Activated CD4-positive, alpha-beta T cell treated with anti-CD3 and anti-CD28 coated beads, Interleukin-10, Interleukin-2, amounts not matched to agents 100 ng/mL and 50 ng/mL, durations not matched to agents 16 hours and 8 hours (primary cell): ENCODE results near the gene ABCD1.
A peak's percentile ranks its signal among the peaks of the same experiment; 100 is the strongest.
"Not testable (repeated sequence)": the region's sequence is repeated elsewhere in the genome, so short reads cannot be mapped to it uniquely, and the experiment has no call there.

Experiments
- DNase-seq: peaks from one replicate; pipeline ENCODE4 v3.0.0-alpha.2; 2020

The ABCD1 gene

DNA sequence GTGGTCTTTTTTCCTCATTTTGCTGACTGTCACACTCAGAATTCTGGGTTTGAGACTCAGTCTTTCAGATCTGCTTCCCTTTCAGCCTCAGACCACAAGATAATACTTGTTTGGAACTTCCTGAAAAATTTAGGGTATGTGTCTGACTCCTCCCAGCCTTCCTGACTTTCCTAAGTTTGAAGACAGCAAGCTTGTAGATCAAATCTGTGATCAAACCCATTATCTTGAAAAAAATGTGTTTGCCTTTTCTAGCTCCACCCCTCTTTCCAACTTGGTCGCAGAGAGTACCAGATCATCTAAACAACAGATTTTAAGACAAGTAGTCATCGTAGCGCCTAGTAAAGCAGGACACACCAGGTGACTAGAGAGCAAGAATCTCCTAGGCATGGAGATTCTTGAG is 10.4 kb upstream of the ABCD1 start:
- no peak for DNase-seq

DNA sequence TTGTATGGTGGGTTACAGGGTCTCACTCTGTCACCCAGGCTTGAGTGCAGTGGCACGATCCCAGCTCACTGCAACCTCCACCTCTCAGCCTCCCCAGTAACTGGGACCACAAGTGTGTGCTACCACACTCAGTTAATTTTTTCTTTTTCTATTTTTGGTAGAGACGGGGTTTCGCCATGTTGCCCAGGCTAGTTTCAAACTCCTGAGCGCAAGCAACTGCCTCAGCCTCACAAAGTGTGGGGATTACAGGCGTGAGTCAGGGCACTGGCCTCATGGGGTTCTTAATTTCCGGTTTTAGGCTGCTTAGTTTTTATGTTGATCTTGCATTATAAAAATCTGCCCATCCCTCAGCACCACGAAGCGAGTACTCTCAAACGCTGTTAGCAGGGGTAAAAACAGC is 7.2 kb upstream of the ABCD1 start:
- DNase-seq, result no peak

DNA sequence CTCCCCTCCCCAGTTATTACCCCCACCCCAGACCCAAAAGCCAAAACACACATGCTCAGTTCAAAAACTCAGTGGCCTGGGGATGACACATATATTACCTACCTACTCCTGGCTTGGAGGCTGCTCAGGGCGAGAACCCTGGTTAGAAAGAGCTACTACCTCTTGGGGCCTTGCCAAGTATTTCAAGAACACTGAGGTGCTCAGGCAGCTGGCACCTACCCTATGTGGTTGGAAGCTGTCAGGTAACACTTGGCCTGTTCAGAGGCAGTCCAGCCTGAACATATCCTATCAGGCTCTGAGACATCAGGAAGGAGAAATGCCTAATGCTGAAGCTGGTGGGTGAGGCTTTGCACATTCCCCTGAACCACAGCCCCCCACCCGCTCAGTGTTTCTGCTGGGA is 5.4 kb upstream of the ABCD1 start:
- no peak for DNase-seq

DNA sequence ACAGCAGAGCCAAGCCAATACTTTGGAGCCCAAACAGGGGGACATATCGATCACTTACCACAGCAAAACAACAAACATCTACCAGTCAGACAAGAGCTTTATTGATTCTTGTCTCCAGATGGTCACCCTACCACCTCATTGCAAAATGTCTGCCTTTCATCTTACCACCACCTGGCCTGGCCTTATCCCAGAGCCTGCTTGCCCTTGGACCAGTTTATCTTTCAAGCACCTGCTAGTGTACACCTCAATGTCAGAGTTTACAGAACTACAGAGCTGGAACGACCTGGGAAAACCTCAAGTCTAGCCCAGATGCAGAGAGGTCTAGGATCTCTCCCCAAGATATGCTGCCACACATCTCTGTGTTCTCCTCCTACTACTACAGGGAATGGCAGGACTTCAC is 5.0 kb upstream of the ABCD1 start:
- DNase-seq, result no peak

DNA sequence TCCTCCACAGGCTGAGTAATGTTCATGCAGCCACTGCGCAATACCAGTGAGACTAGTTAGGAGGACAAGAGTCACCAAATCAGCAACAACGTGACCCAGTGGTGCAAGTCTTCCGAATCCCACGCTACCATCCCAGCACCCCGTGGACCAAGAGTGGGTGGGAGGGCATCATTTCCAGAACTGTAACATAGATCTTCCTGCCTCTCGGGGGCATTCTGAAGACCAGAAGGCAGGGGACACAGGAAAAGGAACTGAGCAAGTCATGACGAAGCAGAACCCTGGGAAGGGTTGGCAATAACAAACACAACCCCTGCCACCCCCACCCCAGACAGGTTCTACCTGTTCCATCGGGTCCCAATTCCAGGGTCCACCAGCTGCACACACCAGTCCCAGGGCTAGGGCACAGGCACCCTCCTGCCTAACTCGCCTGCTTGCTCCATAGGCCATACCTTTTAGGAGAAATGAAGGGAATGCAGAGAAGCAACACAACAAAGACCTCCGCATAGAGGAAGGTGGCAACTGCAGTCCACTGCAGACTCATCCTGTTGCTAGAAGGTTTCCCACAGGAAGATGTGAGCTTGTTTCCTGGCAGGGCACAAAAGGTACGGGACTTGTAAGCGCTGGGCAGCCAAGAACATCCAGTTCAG is 1.8 kb upstream of the ABCD1 start:
- DNase-seq, result peak; percentile 12

DNA sequence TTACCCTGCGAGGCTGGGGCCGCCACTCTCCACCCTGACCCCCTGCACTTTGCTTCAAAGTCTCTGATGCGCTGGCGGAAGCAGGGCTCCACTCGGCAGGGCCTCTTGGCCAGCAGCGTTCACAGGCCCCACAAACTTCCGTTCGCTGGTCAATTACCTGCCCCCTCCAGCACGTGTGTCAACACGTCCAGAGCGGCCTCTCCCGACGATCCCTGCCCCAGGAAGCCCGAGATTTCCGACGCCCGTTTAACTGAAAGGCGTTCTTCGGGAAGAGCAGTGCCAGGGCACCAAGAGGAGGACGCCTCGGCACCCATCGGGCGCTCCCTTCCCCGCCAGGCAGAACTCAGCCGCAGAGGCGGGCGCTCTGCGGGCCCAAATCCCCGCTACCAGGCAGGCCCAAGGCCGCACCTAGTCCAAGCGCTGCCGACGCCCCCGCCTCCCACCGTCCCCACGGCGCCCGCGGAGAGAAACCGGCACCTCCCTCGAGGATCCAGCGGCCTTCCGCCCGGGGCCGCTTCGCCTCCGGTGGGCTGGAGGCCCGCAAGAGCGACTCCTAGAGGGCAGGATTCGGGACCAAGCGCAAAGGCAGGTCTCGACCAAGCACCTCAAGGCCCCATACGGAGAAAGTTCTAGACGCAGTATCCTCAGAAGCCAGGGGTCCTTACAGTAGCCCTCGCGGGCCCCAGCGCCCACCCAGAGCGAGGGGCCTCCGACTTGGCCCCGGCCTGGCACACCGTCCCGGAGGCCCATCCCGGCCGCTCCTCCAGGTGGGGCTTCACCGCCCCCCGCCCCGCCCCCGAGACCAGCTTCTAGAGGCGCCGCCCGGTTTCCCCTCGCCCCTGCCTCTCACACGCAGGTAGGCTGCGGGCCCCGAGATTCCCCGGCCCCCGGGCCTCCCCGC is 1.1 kb upstream of the ABCD1 start:
- peak; percentile 56 for DNase-seq

DNA sequence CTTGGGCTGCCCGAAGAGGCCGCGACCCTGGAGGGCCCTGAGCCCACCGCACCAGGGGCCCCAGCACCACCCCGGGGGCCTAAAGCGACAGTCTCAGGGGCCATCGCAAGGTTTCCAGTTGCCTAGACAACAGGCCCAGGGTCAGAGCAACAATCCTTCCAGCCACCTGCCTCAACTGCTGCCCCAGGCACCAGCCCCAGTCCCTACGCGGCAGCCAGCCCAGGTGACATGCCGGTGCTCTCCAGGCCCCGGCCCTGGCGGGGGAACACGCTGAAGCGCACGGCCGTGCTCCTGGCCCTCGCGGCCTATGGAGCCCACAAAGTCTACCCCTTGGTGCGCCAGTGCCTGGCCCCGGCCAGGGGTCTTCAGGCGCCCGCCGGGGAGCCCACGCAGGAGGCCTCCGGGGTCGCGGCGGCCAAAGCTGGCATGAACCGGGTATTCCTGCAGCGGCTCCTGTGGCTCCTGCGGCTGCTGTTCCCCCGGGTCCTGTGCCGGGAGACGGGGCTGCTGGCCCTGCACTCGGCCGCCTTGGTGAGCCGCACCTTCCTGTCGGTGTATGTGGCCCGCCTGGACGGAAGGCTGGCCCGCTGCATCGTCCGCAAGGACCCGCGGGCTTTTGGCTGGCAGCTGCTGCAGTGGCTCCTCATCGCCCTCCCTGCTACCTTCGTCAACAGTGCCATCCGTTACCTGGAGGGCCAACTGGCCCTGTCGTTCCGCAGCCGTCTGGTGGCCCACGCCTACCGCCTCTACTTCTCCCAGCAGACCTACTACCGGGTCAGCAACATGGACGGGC is 579 bp downstream of the ABCD1 start:
- DNase-seq, result no peak

DNA sequence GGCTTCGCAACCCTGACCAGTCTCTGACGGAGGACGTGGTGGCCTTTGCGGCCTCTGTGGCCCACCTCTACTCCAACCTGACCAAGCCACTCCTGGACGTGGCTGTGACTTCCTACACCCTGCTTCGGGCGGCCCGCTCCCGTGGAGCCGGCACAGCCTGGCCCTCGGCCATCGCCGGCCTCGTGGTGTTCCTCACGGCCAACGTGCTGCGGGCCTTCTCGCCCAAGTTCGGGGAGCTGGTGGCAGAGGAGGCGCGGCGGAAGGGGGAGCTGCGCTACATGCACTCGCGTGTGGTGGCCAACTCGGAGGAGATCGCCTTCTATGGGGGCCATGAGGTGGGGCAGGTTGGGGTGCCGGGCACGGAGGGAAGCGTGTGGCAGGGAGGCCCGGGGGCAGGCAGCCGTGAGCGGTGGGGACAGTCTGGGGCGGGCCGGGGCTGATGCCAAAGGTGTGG is 1.2 kb downstream of the ABCD1 start:
- no peak for DNase-seq

DNA sequence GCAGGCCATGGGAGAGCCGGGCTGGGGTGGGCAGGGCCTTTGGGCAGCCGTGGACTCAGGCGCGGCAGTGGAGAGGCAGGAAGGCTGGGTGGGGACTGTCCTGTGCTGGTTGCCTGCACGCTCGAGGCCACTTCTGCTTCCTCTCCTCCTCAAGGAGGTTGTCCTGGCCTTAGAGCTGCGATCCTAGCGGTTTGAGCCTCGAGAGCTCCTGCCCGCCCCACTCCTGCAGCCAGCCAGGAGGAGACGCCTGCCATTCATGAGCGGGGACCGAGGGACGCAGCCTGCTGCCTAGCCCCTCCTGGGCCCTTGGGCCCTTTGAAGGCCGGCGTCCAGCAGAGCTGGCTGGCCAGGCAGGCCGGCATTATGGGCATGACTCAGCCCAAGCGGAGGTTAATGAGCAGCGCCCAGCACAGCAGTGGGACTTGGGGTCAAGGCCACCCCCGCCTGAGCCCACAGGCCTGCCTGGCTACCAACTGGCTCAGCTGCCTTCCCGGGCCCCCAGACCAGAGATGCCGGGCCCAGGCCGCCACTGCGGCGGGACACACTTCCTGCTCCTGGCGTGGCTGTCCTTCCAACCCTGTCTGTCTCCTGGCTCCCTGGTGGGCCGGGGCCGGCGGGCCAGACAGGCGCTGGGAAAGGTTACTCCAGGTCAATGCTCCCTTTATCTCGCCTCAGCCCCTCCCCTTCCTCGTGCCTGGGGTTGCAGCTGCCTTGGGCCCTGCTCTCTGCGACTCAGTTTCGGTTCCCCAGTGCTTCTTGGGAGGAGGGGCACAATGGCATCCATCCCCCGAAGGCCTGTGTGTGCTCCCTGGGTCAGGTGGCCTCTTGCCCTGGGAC is 1.8 kb downstream of the ABCD1 start:
- peak; percentile 52 for DNase-seq

DNA sequence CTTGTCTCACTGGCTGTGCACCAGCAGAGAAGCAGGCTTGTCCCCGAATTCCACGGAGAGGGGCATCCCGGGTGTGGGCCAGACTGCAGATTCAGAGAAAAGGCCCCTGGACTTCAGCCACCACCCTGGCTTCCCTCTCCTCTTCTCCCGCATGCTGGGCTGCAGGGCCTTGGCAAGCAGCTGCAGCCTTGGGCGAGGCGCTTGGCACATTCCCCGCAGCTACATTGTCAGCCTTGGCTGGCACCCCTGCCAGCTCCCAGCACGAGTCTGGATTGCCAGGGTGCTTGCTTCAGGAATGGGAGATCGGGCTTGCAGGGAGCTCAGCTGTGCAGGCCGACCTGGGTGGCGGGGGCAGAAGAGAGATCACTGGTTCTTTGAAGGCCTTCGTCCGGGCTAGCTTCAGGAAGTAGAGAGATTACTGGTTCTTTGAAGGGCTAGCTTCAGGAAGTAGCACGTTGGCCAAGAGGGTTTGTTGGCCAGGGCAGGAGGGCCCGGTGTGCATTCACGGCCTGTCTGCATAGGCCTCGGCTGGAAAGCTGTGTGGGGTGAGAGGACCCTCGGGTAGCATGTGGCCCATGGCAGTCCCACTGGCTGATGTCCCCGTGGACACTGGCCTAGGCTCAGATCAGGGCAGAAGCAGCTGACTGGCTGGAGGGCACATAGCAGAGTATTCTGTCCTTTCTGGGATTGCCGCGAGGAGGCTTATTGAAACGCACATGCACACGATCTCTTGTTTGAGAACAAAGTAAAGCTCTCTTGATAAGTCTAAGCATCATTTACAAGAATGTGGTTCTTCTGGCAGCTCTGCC is 2.7 kb downstream of the ABCD1 start:
- DNase-seq, result no peak

DNA sequence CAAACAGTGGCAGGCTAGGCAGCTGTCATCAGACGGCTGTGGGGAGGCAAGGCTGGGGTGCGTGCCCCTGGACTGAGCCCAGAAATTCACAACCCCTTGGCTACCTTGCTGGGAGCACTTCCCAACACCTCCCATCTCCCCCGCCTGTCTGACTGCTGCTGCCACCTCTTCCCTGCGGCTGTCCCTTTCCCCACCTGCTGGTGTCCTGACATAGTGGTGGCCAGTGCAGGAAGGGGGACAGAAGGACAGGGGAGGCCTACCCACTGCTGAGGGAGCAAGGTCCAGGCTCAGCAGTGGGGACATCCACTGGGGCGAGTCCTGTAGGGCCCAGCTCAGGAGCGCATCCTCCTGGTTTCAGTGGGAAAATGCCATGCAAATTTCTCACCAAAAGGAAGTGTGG is 3.4 kb downstream of the ABCD1 start:
- no peak for DNase-seq

DNA sequence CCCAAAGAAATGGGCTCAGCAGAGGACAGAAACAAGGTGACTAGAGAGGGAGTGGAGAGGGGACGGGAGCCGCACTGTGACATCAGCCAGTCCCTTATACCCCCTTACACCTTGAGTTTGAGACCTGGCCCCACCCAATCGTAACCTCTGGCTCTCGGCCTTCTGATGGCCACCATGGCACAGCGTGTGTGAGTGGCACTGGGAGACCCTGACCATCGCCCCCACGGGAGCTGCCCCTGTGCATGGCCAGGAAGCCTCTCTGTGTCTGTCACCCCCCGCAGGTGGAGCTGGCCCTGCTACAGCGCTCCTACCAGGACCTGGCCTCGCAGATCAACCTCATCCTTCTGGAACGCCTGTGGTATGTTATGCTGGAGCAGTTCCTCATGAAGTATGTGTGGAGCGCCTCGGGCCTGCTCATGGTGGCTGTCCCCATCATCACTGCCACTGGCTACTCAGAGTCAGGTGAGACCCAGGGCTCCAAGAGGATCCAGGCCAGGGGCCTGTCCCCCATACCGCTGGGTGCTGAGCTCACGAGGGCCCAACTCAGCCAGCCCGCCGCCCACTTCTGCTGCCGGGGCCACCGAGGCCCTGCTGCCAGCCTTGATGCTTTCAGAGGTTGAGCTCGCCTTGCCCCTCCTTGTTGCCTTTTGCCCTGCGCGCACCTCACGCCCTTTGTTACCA is 4.4 kb downstream of the ABCD1 start:
- DNase-seq, result no peak

DNA sequence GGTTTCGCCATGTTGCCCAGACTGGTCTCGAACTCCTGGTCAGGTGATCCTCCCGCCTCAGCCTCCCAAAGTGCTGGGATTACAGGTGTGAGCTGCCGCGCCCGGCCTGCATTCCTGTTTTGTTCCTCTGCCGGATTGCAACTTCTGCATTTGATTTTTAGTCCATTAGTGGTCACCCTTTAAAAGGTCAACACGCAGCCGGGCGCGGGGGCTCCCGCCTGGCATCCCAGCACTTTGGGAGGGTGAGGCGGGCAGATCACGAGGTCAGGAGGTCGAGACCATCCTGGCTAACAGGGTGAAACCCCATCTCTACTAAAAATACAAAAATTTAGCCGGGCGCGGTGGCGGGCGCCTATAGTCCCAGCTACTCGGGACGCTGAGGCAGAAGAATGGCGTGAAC is 5.5 kb downstream of the ABCD1 start:
- not testable (repeated sequence) for DNase-seq

DNA sequence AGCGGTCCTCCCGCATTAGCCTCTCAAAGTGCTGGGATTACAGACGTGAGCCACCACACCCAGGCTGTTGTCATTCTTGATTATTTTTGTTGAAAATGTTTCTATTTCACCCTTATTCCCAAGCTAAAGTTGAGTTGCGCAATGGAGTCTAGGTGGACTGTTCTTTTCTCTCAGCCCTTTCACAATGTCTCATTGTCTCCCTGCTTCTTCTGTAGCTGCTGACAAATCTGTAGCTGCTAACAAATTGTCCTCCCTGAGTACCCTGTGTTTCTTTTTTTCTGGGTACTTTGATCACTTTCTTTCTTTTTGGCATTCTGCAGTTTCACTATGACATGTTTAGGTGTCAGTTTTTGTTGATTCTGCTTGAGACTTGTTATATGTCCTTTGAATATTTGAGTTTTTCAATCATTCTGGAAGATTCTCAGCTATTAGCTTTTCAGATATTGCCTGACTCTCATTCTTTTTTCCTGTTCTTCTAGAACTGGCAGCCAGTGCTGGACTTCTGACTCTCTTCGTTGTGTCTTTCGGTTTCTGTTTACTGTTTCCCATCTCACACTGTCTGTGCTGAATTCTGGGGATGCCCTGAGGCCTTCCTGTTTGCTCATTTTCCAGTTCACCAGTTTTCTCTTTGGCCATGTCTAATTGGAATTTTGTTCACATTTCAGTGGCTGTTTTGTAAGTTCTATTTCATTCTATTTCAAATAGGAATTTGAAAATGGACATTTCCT is 6.6 kb downstream of the ABCD1 start:
- peak; percentile 57 for DNase-seq

DNA sequence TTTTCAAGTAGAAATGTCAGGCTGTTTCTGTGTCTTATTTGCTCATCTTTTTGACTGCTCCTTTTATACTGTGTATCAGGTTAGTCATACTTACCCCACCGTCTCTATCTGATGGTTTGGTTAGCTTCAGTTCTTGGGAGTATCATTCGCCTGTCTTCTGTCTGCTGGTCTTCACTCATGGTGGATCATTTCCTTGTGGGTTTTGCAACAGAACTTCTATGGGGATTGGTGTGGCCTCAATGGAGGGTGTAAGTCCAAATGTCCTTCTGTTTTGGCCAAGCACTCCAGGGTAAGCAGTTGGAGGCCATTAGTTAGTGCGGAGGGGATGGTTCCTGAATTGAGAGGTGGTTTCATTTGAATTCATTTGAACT is 7.2 kb downstream of the ABCD1 start:
- DNase-seq, result no peak

DNA sequence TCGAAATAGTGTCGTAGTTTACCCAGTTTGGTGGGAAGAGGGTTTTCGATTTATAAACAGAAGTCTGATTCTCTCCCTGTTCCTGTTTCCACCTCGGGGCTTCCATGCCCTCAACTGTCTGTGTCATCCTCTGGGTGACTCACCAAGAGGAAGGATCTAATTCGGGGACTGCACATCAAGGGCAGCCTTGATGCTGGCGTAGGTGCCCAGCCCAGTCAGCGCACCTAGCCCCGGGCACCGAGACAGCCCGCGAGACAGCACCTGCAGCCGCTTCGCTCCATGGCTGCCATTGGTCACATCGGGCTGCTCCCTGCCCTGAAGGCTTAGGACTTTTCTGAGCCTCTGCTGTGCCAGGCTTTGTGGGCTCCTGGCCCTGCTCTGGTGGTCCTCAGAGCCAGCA is 7.7 kb downstream of the ABCD1 start:
- DNase-seq, result no peak

DNA sequence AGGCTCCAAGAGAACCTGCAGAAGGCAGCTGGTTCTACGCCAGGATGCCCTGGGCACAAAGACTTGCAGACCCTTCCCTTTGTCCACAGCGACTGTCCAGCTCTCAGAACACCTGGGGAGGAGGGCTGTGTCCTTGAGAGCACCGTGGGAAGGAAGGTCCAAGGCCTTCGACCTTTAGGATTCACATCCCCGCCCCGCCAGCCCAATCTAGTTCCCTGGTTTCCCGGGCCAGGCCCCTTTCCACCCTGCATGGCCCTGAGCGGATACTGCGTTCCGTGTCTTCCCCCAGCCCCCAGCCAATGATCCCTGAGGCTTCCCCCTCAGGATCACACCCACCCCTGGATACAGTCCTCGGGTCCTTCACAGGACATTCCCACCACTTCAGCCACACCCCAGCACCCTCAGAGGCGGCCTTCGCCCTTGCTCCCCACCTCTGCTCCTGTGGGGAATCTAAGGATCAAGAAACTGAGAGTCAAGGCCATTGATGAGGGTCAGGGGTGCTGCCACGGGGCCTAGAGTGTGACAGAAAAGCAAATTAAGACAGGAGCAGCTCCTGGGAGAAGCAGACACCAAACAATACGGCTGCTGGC is 9.1 kb downstream of the ABCD1 start:
- no peak for DNase-seq

DNA sequence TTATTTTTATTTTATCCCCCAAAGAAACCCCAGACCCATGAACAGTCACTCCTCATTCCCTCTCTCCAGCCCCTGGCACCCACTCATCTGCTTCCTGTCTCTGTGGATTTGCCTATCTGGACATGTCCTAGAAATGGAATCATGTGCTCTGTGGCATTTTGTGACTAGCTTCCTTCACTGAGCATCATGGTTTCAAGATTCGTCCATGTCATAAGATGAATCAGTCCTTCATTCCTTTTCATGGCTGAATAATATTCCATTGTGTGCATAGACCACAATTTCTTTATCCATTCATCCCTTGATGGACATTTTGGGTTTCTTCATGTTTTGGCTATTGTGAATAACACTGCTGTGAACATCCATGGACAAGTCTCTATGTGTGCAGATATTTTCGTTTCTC is 10.2 kb downstream of the ABCD1 start:
- DNase-seq, result no peak

DNA sequence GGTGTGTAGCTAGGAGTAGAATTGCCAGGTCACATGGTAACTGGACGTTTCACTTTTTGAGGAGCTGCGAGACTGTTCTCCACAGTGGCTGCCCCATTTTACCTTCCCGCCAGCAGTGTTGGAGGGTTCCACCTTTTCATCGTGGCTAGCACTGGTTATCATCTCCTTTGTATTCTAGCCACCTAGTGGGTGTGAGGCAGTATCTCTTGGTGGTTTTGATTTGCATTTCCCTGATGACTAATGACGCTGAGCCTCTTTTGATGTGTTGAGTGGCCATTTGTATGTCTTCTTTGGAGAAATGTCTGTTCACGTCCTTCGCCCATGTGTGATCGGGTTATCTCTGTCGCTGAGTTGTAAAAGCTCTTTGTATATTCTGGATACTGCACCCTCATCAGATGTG is 10.6 kb downstream of the ABCD1 start:
- DNase-seq, result peak; percentile 28
